Progenitor cell of endocrine pancreas (in vitro differentiated cells): ENCODE data around the gene ADM. TPM values are rescaled to one million over a fixed set of nuclear protein-coding genes. Genes with fewer than 3 reads are reported as not detected.

Source experiments
- DNase-seq: peaks from one replicate; pipeline ENCODE4 v3.0.0; 2021; ENCODE audit warnings: low spot score; ENCODE audit not compliant: unreplicated experiment
- H3K27ac Mint-ChIP-seq: 2 replicates; pipeline ENCODE4 v1.8.0; 2021; ENCODE audit warnings: mild to moderate bottlenecking, moderate library complexity, mixed read lengths
- H3K27me3 Mint-ChIP-seq: 2 replicates; pipeline ENCODE4 v1.8.0; 2021; ENCODE audit warnings: mixed read lengths
- H3K36me3 Mint-ChIP-seq: 2 replicates; pipeline ENCODE4 v1.8.0; 2022; ENCODE audit warnings: mixed read lengths; ENCODE audit not compliant: insufficient read depth
- H3K4me1 Mint-ChIP-seq: 2 replicates; pipeline ENCODE4 v1.8.0; 2021; ENCODE audit warnings: low read depth, mixed read lengths
- H3K4me3 Mint-ChIP-seq: 2 replicates; pipeline ENCODE4 v1.8.0; 2021; ENCODE audit warnings: low read depth, mild to moderate bottlenecking, moderate library complexity, mixed read lengths
- H3K9me3 Mint-ChIP-seq: 2 replicates; pipeline ENCODE4 v1.8.0; 2021; ENCODE audit warnings: low read depth, mixed read lengths
- CTCF ChIP-seq: fragments of 200-600 bp; sonication (generic); IDR thresholded peaks from one replicate; pipeline ENCODE4 v1.5.0; 2021; ENCODE audit warnings: antibody characterized with exemption, mild to moderate bottlenecking; ENCODE audit not compliant: unreplicated experiment
- total RNA-seq: library from RNA; stranded (reverse); gene quantifications from 2 replicates; pipeline ENCODE4 v1.2.1, GENCODE V29; 2021

ADM gene
- total RNA-seq, 1 donor from 2014 or later: 8.4 TPM

- H3K9me3 Mint-ChIP-seq: no peaks in the 10 kb centered on the region
- peak overlapping the region; percentile 93 for H3K4me3 Mint-ChIP-seq
- no peak for DNase-seq
- no peaks in the 10 kb centered on the region for H3K36me3 Mint-ChIP-seq
- TF ChIP-seq CTCF: no peak
- H3K4me1 Mint-ChIP-seq: peaks cover 21% of the 10 kb centered on the region
- H3K27ac Mint-ChIP-seq: peak overlapping the region; percentile 21
- H3K27me3 Mint-ChIP-seq: peaks cover 68% of the 10 kb centered on the region
Observed at GRCh38 chr11:10308201-10308954, 3.5 kb downstream of the ADM start.

GRCh38 chr11:10309163-10310093 lies 4.6 kb downstream of the ADM start:
- Mint-ChIP-seq H3K27ac (no peak overlapping the region), H3K4me3 (no peak overlapping the region), H3K27me3 (peaks cover 58% of the 10 kb centered on the region), H3K9me3 (no peaks in the 10 kb centered on the region), H3K36me3 (no peaks in the 10 kb centered on the region), H3K4me1 (peaks cover 15% of the 10 kb centered on the region)
- no peak for DNase-seq
- TF ChIP-seq CTCF: no peak

GRCh38 chr11:10310301-10310841 lies 5.5 kb downstream of the ADM start:
- H3K27ac Mint-ChIP-seq: peak overlapping the region; percentile 78
- peaks cover 58% of the 10 kb centered on the region for H3K27me3 Mint-ChIP-seq
- peaks cover 15% of the 10 kb centered on the region for H3K4me1 Mint-ChIP-seq
- TF ChIP-seq CTCF: no peak
- H3K36me3 Mint-ChIP-seq: no peaks in the 10 kb centered on the region
- no peak for DNase-seq
- no peaks in the 10 kb centered on the region for H3K9me3 Mint-ChIP-seq
- no peak overlapping the region for H3K4me3 Mint-ChIP-seq

- peaks cover 45% of the 10 kb centered on the region for H3K27me3 Mint-ChIP-seq
- no peak for DNase-seq
- H3K9me3 Mint-ChIP-seq: no peaks in the 10 kb centered on the region
- no peak for TF ChIP-seq CTCF
- H3K27ac Mint-ChIP-seq: no peak overlapping the region
- peaks cover 9% of the 10 kb centered on the region for H3K4me1 Mint-ChIP-seq
- H3K4me3 Mint-ChIP-seq: no peak overlapping the region
- no peaks in the 10 kb centered on the region for H3K36me3 Mint-ChIP-seq
Observed at GRCh38 chr11:10311802-10312201, 6.9 kb downstream of the ADM start.
